BLaER1 treated with 17β-estradiol and CSF1 and Interleukin-3, amounts not matched to agents 10 nM and 100 nM (cell line): ENCODE measurements around the gene ADAM15.
A peak's percentile ranks its signal among the peaks of the same experiment; 100 is the strongest.

Experiments used
- H3K27ac ChIP-seq, 11 experiments: shearing (Covaris generic); formaldehyde crosslinking; 2 replicates each; pipeline ENCODE4 v1.8.1; 2022
- H3K27me3 ChIP-seq, 11 experiments: shearing (Covaris generic); formaldehyde crosslinking; 2 replicates each; pipeline ENCODE4 v1.8.1; 2022
- H3K36me3 ChIP-seq, 11 experiments: shearing (Covaris generic); formaldehyde crosslinking; 2 replicates each; pipeline ENCODE4 v1.8.1; 2022
- H3K4me1 ChIP-seq, 10 experiments: shearing (Covaris generic); formaldehyde crosslinking; 2 replicates each; pipeline ENCODE4 v1.8.1; 2022
- H3K4me2 ChIP-seq, 11 experiments: shearing (Covaris generic); formaldehyde crosslinking; 2 replicates each; pipeline ENCODE4 v1.8.1; 2022
- H3K4me3 ChIP-seq, 10 experiments: shearing (Covaris generic); formaldehyde crosslinking; 2 replicates each; pipeline ENCODE4 v1.8.1; 2022
- H3K9ac ChIP-seq, 11 experiments: shearing (Covaris generic); formaldehyde crosslinking; 2 replicates each; pipeline ENCODE4 v1.8.1; 2022
- H3K9me3 ChIP-seq, 11 experiments: shearing (Covaris generic); formaldehyde crosslinking; replicated peaks in 1 of 11; 2 replicates each; pipeline ENCODE4 v1.8.1; 2022
- H4K20me1 ChIP-seq, 11 experiments: shearing (Covaris generic); formaldehyde crosslinking; 2 replicates each; pipeline ENCODE4 v1.8.1; 2022
- Cebpa-rat ChIP-seq, 11 experiments: shearing (Covaris generic); IDR thresholded peaks; 2 replicates each; pipeline ENCODE4 v1.8.1; 2022

ADAM15 gene

GRCh38 chr1:155060736-155061135, 9.6 kb downstream of the ADAM15 start:
- Histone ChIP-seq H3K36me3 (peaks cover 35 to 57% (median 54%) of the 10 kb centered on the region in 11 experiments), H3K4me3 (no peak overlapping the region), H3K9me3 (no peaks in the 10 kb centered on the region), H3K4me1 (peaks cover 36 to 43% (median 39%) of the 10 kb centered on the region in 10 experiments), H3K27ac (no peak overlapping the region), H3K9ac (peak overlapping the region in 1 of 11 experiments; percentile 37; a peak in 1 of 22 replicates), H3K4me2 (peak overlapping the region in 7 of 11 experiments; percentile 45 to 100 (median 95); a peak in 5 of 22 replicates), H4K20me1 (peaks cover 15 to 94% (median 34%) of the 10 kb centered on the region in 11 experiments; a peak in 21 of 22 replicates), H3K27me3 (no peaks in the 10 kb centered on the region)
- TF ChIP-seq Cebpa-rat (IDR thresholded peaks at IDR 0.05) = no peak

GRCh38 chr1:155061381-155062150, 10.4 kb downstream of the ADAM15 start:
- peak overlapping the region; percentile 91 to 100 (median 99) for H3K4me2 ChIP-seq
- peaks cover 15 to 93% (median 42%) of the 10 kb centered on the region in 11 experiments; a peak in 21 of 22 replicates for H4K20me1 ChIP-seq
- peaks cover 31 to 55% (median 48%) of the 10 kb centered on the region in 11 experiments for H3K36me3 ChIP-seq
- H3K9me3 ChIP-seq = no peaks in the 10 kb centered on the region
- H3K9ac ChIP-seq = peak overlapping the region in 7 of 11 experiments; percentile 9 to 90 (median 59); a peak in 9 of 22 replicates
- no peak for TF ChIP-seq Cebpa-rat (IDR thresholded peaks at IDR 0.05)
- H3K27ac ChIP-seq = peak overlapping the region in 3 of 11 experiments; percentile 41 to 50 (median 47); a peak in 7 of 22 replicates
- H3K4me1 ChIP-seq = peaks cover 43 to 50% (median 47%) of the 10 kb centered on the region in 10 experiments
- no peaks in the 10 kb centered on the region for H3K27me3 ChIP-seq
- H3K4me3 ChIP-seq = peak overlapping the region in 7 of 10 experiments; percentile 30 to 85 (median 76); a peak in 10 of 20 replicates

GRCh38 chr1:155062151-155062686, 11.1 kb downstream of the ADAM15 start:
- Histone ChIP-seq H3K9ac (peak overlapping the region in 8 of 11 experiments; percentile 9 to 90 (median 53); a peak in 11 of 22 replicates), H3K27ac (peak overlapping the region in 3 of 11 experiments; percentile 41 to 50 (median 47); a peak in 6 of 22 replicates), H3K9me3 (no peaks in the 10 kb centered on the region), H3K27me3 (no peaks in the 10 kb centered on the region), H3K4me2 (peak overlapping the region; percentile 91 to 100 (median 99)), H3K36me3 (peaks cover 31 to 53% (median 45%) of the 10 kb centered on the region in 11 experiments), H3K4me3 (peak overlapping the region in 7 of 10 experiments; percentile 30 to 85 (median 76); a peak in 11 of 20 replicates), H4K20me1 (peaks cover 15 to 93% (median 49%) of the 10 kb centered on the region in 11 experiments; a peak in 21 of 22 replicates), H3K4me1 (peaks cover 50 to 57% (median 54%) of the 10 kb centered on the region in 10 experiments)
- TF ChIP-seq Cebpa-rat (IDR thresholded peaks at IDR 0.05) = no peak

GRCh38 chr1:155062702-155063411, 11.7 kb downstream of the ADAM15 start:
- peaks cover 15 to 89% (median 49%) of the 10 kb centered on the region in 11 experiments; a peak in 21 of 22 replicates for H4K20me1 ChIP-seq
- H3K27ac ChIP-seq = no peak overlapping the region
- peak overlapping the region; percentile 74 to 94 (median 83) for H3K4me3 ChIP-seq
- no peak for TF ChIP-seq Cebpa-rat (IDR thresholded peaks at IDR 0.05)
- H3K36me3 ChIP-seq = peaks cover 25 to 53% (median 45%) of the 10 kb centered on the region in 11 experiments
- peak overlapping the region in 8 of 11 experiments; percentile 44 to 90 (median 86); a peak in 15 of 22 replicates for H3K9ac ChIP-seq
- peaks cover 56 to 62% (median 59%) of the 10 kb centered on the region in 10 experiments for H3K4me1 ChIP-seq
- H3K4me2 ChIP-seq = peak overlapping the region; percentile 91 to 100 (median 99)
- no peaks in the 10 kb centered on the region for H3K9me3 ChIP-seq
- no peaks in the 10 kb centered on the region for H3K27me3 ChIP-seq

- peak within 1 kb of the TSS; percentile 74 to 94 (median 83) for H3K4me3 ChIP-seq
Measured at GRCh38 chr1:155063550-155064110, 12.5 kb downstream of the ADAM15 start, which contains the start of gene EFNA4. EFNA4 (plus strand) TSS chr1:155063740; CDS start chr1:155063824, 84 bp downstream.

GRCh38 chr1:155064111-155064831, 13.2 kb downstream of the ADAM15 start:
- Histone ChIP-seq H3K27ac (peak overlapping the region in 10 of 11 experiments; percentile 76 to 89 (median 81); a peak in 21 of 22 replicates), H3K9me3 (no peaks in the 10 kb centered on the region)

More at GRCh38 chr1:155063550-155064110, 12.5 kb downstream of the ADAM15 start, which contains the start of gene EFNA4:
- peaks cover 15 to 83% (median 47%) of the 10 kb centered on the region in 11 experiments; a peak in 21 of 22 replicates for H4K20me1 ChIP-seq
- H3K27me3 ChIP-seq = no peaks in the 10 kb centered on the region
- H3K36me3 ChIP-seq = peaks cover 19 to 52% (median 45%) of the 10 kb centered on the region in 11 experiments
- peaks cover 63 to 70% (median 67%) of the 10 kb centered on the region in 10 experiments for H3K4me1 ChIP-seq
- H3K4me2 ChIP-seq = peak within 1 kb of the TSS; percentile 91 to 100 (median 99)
- H3K9me3 ChIP-seq = no peaks in the 10 kb centered on the region
- no peak for TF ChIP-seq Cebpa-rat (IDR thresholded peaks at IDR 0.05)
- H3K27ac ChIP-seq = peak within 1 kb of the TSS; percentile 41 to 89 (median 81); a peak in 21 of 22 replicates
- H3K9ac ChIP-seq = peak within 1 kb of the TSS; percentile 82 to 90 (median 85)

GRCh38 chr1:155064832-155065429, 13.8 kb downstream of the ADAM15 start:
- no peak for TF ChIP-seq Cebpa-rat (IDR thresholded peaks at IDR 0.05)
- H3K27ac ChIP-seq = peak overlapping the region in 1 of 11 experiments; percentile 16; a peak in 1 of 22 replicates
- H4K20me1 ChIP-seq = peaks cover 15 to 80% (median 54%) of the 10 kb centered on the region in 11 experiments; a peak in 21 of 22 replicates
- H3K4me3 ChIP-seq = peak overlapping the region; percentile 74 to 94 (median 83); a peak in 19 of 20 replicates
- peak overlapping the region; percentile 91 to 100 (median 99) for H3K4me2 ChIP-seq
- H3K36me3 ChIP-seq = peaks cover 13 to 49% (median 40%) of the 10 kb centered on the region in 11 experiments; a peak in 21 of 22 replicates
- H3K4me1 ChIP-seq = peaks cover 76 to 83% (median 80%) of the 10 kb centered on the region in 10 experiments
- H3K9ac ChIP-seq = peak overlapping the region; percentile 12 to 90 (median 85); a peak in 19 of 22 replicates
- H3K9me3 ChIP-seq = no peaks in the 10 kb centered on the region
- no peaks in the 10 kb centered on the region for H3K27me3 ChIP-seq

More at GRCh38 chr1:155064111-155064831, 13.2 kb downstream of the ADAM15 start:
- TF ChIP-seq Cebpa-rat (IDR thresholded peaks at IDR 0.05) = no peak
- peak overlapping the region; percentile 91 to 100 (median 99) for H3K4me2 ChIP-seq
- H3K27me3 ChIP-seq = no peaks in the 10 kb centered on the region
- peak overlapping the region; percentile 82 to 90 (median 85) for H3K9ac ChIP-seq
- peaks cover 70 to 76% (median 73%) of the 10 kb centered on the region in 10 experiments for H3K4me1 ChIP-seq
- H3K36me3 ChIP-seq = peaks cover 14 to 52% (median 45%) of the 10 kb centered on the region in 11 experiments; a peak in 21 of 22 replicates
- H4K20me1 ChIP-seq = peaks cover 15 to 83% (median 49%) of the 10 kb centered on the region in 11 experiments; a peak in 21 of 22 replicates
- H3K4me3 ChIP-seq = peak overlapping the region; percentile 74 to 94 (median 83)
